ENCODE data around the gene FCGR3B. TPM values are rescaled to one million over a fixed set of nuclear protein-coding genes. Genes with fewer than 3 reads are reported as not detected.
A peak's percentile ranks its signal among the peaks of the same experiment; 100 is the strongest.
"Not testable (repeated sequence)": the region's sequence is repeated elsewhere in the genome, so short reads cannot be mapped to it uniquely, and the experiment has no call there.

Gene FCGR3B
- total RNA-seq, 1 experiment from 2014 or later = not detected

DNA sequence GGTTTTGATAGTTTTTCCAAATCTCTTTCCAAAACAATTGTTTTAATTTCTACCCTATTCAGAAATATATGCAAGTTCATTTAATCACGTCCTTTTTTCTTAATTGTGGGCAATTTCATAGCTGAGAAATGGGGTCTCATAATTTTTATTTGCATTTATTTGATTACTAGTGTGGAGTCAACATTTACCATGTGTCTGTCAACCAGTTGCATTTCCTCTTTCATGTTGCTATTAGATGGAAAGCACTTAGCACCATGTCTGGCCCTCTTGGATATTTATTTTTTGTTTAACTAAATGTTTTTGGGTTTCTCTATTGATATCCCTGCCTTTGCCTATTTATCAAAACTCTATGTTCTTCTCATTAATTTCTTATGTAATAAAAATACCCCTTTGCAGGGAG, 13.9 kb upstream of the FCGR3B start:
- H2AFZ ChIP-seq (ENCODE audit: low read length); H3K27ac ChIP-seq (ENCODE audit: low read length); H3K27me3 ChIP-seq (ENCODE audit: low read length); H3K79me2 ChIP-seq (ENCODE audit: low read length); H3K9me3 ChIP-seq (ENCODE audit: low read length); H3K4me1 ChIP-seq (ENCODE audit: low read length); H3K4me3 ChIP-seq (ENCODE audit: low read length); H3K4me2 ChIP-seq (ENCODE audit: low read depth, low read length, poor library complexity, severe bottlenecking); H3K9me2 ChIP-seq (replicated peaks; ENCODE audit: insufficient read depth, low read length); H3K9ac ChIP-seq (ENCODE audit: low read length); H3K36me3 ChIP-seq (ENCODE audit: insufficient read depth, low read length); H4K20me1 ChIP-seq (ENCODE audit: insufficient read depth, low read depth, low read length); DNase-seq: not testable (repeated sequence)

DNA sequence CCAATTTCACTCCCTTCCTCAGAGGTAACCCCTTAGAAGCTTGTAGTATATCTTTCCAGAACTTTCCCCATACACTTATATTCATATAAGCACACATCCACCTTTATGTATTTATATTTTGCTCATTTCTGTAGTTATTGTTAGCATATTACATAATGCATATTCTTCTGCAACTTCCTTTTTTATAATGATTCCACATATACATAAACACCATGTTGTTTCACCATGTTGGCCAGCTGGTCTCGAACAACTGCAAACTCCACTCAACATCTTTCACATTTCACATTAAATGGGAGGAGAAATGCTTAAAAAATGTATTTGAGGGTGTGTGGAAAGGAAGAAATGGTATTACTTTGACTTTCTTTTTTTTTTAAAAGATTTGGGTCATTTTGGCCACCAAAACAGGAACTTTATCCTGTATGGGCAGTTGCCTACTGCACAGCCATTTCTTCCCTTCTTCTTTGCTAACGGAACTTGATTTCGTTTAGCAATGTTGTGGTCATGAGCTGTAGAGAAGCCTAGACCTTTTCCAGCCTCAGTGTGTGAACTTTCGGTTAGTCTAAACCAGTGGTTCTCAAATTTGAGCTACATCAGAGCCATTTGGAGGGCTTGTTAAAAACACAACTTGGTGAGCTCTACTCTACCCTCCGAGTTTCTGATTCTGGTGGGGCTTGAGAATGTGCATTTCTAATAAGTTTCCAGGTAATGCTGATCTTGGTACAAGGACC, 12.7 kb upstream of the FCGR3B start:
- H3K79me2 ChIP-seq (ENCODE audit: low read length); H3K27me3 ChIP-seq (ENCODE audit: low read length); DNase-seq; H3K9me2 ChIP-seq (replicated peaks; ENCODE audit: insufficient read depth, low read length); H4K20me1 ChIP-seq (ENCODE audit: insufficient read depth, low read depth, low read length); H3K4me2 ChIP-seq (ENCODE audit: low read depth, low read length, poor library complexity, severe bottlenecking); H3K4me1 ChIP-seq (ENCODE audit: low read length); H3K4me3 ChIP-seq (ENCODE audit: low read length); H2AFZ ChIP-seq (ENCODE audit: low read length); H3K36me3 ChIP-seq (ENCODE audit: insufficient read depth, low read length); H3K9ac ChIP-seq (ENCODE audit: low read length); H3K27ac ChIP-seq (ENCODE audit: low read length); H3K9me3 ChIP-seq (ENCODE audit: low read length): not testable (repeated sequence)

DNA sequence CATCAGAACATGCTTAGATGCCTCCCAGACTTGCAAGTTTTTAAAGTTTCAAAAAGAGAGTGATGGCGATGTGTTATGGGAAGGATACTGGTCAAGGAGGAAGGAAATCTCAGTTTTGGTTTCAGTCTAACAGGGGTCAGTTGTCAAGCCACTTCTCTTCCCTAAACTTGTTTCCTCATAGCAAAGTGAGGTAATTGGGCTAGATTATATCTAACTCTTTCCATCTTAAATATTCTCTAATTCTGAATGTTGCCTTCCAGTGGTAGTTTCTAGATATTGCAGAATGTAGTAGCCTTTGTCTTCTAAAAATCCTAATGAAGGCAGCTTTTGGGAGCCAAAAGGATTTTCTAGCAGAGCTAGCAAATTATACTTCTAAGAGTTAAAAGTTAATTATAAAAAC, 11.7 kb upstream of the FCGR3B start:
- H3K4me2 ChIP-seq (ENCODE audit: low read depth, low read length, poor library complexity, severe bottlenecking) = peak overlapping the region; percentile 32
- H3K9ac ChIP-seq (ENCODE audit: low read length); H4K20me1 ChIP-seq (ENCODE audit: insufficient read depth, low read depth, low read length); H3K79me2 ChIP-seq (ENCODE audit: low read length); H3K4me1 ChIP-seq (ENCODE audit: low read length); H2AFZ ChIP-seq (ENCODE audit: low read length); DNase-seq; H3K27me3 ChIP-seq (ENCODE audit: low read length); H3K9me2 ChIP-seq (replicated peaks; ENCODE audit: insufficient read depth, low read length); H3K9me3 ChIP-seq (ENCODE audit: low read length); H3K4me3 ChIP-seq (ENCODE audit: low read length); H3K27ac ChIP-seq (ENCODE audit: low read length); H3K36me3 ChIP-seq (ENCODE audit: insufficient read depth, low read length): not testable (repeated sequence)

DNA sequence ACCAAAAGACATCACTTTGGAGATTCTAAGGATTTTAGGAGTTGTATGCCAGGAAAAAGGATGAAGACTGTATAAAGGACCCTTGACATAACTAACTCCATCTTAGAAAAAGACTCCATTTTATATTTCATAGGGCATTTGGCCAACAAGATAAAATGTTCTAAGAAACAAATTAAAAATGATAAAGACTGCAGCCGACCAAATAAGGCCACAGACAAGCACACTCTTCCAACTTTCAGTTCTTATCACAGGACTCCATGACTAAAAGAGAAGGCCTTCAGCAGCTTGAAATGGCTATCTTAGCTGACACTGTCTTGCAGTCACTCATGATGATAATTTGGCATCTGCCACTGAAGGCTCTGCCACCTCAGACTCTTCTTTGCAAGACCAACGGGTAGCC, 8.2 kb upstream of the FCGR3B start:
- H3K36me3 ChIP-seq (ENCODE audit: insufficient read depth, low read length); H3K9me3 ChIP-seq (ENCODE audit: low read length); H3K79me2 ChIP-seq (ENCODE audit: low read length); H3K9me2 ChIP-seq (replicated peaks; ENCODE audit: insufficient read depth, low read length); H4K20me1 ChIP-seq (ENCODE audit: insufficient read depth, low read depth, low read length); H3K9ac ChIP-seq (ENCODE audit: low read length); H3K4me3 ChIP-seq (ENCODE audit: low read length); H3K4me2 ChIP-seq (ENCODE audit: low read depth, low read length, poor library complexity, severe bottlenecking); H3K27ac ChIP-seq (ENCODE audit: low read length); DNase-seq; H3K27me3 ChIP-seq (ENCODE audit: low read length); H2AFZ ChIP-seq (ENCODE audit: low read length); H3K4me1 ChIP-seq (ENCODE audit: low read length): not testable (repeated sequence)

DNA sequence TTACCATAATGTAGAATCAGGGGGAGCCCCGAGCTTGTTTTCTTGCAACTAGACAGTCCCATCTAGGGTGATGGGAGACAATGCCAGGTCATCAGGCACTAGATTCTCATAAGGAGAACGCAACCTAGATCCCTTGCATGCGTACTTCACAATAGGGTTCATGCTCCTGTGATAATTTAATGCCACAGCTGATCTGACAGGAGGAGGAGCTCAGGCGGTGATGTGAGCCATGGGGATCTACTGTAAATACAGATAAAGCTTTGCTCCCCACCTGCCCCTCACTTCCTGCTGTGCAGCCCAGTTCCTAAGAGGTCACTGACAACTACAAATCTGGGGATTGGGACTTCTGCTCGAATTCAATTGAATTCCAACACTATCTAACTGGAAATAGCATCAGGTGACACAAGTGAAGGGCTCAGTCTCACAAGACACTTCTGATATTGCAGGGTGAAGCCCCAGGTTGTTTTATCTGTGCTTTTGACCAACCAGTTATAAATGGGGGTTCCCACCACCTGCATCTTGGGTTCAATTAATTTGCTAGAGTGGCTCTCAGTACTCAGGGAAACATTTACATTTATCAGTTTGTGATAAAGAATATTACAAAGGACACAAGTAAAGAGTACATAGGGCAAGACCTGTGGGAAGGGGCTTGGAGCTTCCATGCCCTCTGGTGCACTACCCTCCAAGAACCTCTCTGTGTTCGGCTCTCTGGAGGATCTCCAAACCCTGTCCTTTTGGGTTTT, 7.4 kb upstream of the FCGR3B start:
- not testable (repeated sequence) for H3K27me3 ChIP-seq (ENCODE audit: low read length); H2AFZ ChIP-seq (ENCODE audit: low read length); H3K27ac ChIP-seq (ENCODE audit: low read length); DNase-seq; H3K9ac ChIP-seq (ENCODE audit: low read length); H3K79me2 ChIP-seq (ENCODE audit: low read length); H3K4me3 ChIP-seq (ENCODE audit: low read length); H4K20me1 ChIP-seq (ENCODE audit: insufficient read depth, low read depth, low read length); H3K36me3 ChIP-seq (ENCODE audit: insufficient read depth, low read length); H3K4me1 ChIP-seq (ENCODE audit: low read length); H3K9me2 ChIP-seq (replicated peaks; ENCODE audit: insufficient read depth, low read length); H3K9me3 ChIP-seq (ENCODE audit: low read length); H3K4me2 ChIP-seq (ENCODE audit: low read depth, low read length, poor library complexity, severe bottlenecking)

DNA sequence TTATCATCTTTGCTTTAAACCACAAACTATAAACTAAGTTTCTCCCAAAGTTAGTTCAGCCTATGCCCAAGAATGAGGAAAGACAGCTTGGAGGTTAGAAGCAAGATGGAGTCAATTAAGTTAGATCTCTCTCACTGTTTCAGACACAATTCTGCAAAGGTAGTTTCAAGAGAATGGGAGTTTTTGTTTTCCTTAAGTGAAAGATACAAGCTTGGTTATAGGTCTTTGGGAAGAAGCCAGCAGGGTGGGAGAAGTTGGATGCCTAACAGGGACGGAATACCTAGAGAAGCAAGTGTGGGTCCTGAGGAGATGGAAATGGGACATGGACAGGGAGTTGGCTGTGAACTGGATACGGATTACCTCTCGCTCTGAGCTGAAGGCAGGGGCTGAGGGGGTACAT, 6.0 kb upstream of the FCGR3B start:
- H3K9me2 ChIP-seq (replicated peaks; ENCODE audit: insufficient read depth, low read length); H3K27ac ChIP-seq (ENCODE audit: low read length); H2AFZ ChIP-seq (ENCODE audit: low read length); H3K79me2 ChIP-seq (ENCODE audit: low read length); H4K20me1 ChIP-seq (ENCODE audit: insufficient read depth, low read depth, low read length); DNase-seq; H3K4me1 ChIP-seq (ENCODE audit: low read length); H3K9me3 ChIP-seq (ENCODE audit: low read length); H3K4me2 ChIP-seq (ENCODE audit: low read depth, low read length, poor library complexity, severe bottlenecking); H3K27me3 ChIP-seq (ENCODE audit: low read length); H3K36me3 ChIP-seq (ENCODE audit: insufficient read depth, low read length); H3K9ac ChIP-seq (ENCODE audit: low read length); H3K4me3 ChIP-seq (ENCODE audit: low read length): not testable (repeated sequence)

DNA sequence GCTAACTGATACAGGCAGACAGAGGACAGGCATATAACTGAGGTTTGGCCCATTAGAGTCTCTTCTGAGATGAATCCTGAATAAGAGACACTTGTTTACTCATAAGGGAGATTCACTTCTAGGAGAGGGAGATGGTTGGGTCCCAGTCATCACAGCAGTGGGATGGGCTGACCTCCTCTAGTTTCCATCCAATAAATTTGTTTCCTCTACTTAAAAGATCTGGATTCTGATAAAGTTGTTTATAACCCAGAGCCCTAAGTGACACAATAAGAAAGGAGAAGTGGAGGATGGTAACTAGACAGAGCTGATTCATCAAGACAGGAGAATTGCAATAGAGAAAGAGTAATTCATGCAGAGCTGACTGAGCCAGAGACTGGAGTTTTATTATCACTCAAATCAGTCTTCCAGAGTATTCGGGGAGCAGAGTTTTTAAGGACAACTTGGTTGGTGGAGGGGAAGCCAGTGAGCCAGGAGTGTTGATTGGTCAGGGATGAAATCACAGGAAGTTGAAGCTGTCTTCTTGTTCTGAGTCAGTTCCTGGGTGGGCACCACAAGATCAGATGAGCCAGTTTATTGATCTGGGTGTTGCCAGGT, 5.3 kb upstream of the FCGR3B start:
- not testable (repeated sequence) for H3K9me3 ChIP-seq (ENCODE audit: low read length); H3K79me2 ChIP-seq (ENCODE audit: low read length); H3K27ac ChIP-seq (ENCODE audit: low read length); H3K36me3 ChIP-seq (ENCODE audit: insufficient read depth, low read length); H3K4me2 ChIP-seq (ENCODE audit: low read depth, low read length, poor library complexity, severe bottlenecking); DNase-seq; H3K4me1 ChIP-seq (ENCODE audit: low read length); H4K20me1 ChIP-seq (ENCODE audit: insufficient read depth, low read depth, low read length); H3K9ac ChIP-seq (ENCODE audit: low read length); H3K27me3 ChIP-seq (ENCODE audit: low read length); H3K4me3 ChIP-seq (ENCODE audit: low read length); H2AFZ ChIP-seq (ENCODE audit: low read length); H3K9me2 ChIP-seq (replicated peaks; ENCODE audit: insufficient read depth, low read length)

DNA sequence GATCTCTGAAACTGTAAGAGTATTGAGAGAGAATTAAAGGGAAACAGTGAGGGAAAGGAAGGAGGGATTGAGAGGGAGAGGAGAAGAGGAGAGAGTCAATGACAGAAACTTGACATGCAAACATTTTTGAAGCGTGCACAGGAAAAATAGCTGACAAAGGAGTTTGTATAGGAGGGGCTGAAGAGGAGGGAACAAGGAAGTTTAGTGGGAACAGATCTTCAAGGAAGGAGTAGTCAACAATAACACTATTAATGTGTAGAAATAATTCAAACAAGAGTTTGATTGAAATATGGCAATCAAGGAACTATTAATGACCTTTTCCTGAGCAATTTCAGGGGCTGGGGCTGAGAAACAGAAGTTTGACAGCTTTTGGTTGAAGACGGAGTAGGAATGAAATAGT, 4.0 kb upstream of the FCGR3B start:
- not testable (repeated sequence) for H3K27ac ChIP-seq (ENCODE audit: low read length); H2AFZ ChIP-seq (ENCODE audit: low read length); H3K79me2 ChIP-seq (ENCODE audit: low read length); DNase-seq; H3K9me2 ChIP-seq (replicated peaks; ENCODE audit: insufficient read depth, low read length); H3K4me3 ChIP-seq (ENCODE audit: low read length); H3K36me3 ChIP-seq (ENCODE audit: insufficient read depth, low read length); H3K9me3 ChIP-seq (ENCODE audit: low read length); H3K4me1 ChIP-seq (ENCODE audit: low read length); H3K4me2 ChIP-seq (ENCODE audit: low read depth, low read length, poor library complexity, severe bottlenecking); H3K27me3 ChIP-seq (ENCODE audit: low read length); H4K20me1 ChIP-seq (ENCODE audit: insufficient read depth, low read depth, low read length); H3K9ac ChIP-seq (ENCODE audit: low read length)
